Measurements from ENCODE around the gene TGFBR1. TPM values are rescaled to one million over a fixed set of nuclear protein-coding genes. Genes with fewer than 3 reads are reported as not detected.

The TGFBR1 gene
- total RNA-seq, 1 donor from 2014 or later: 138 TPM

GRCh38 chr9:99178912-99179872 lies 74.3 kb downstream of the TGFBR1 start:
- H3K27ac ChIP-seq: no peak overlapping the region
- no peak overlapping the region for H2AFZ ChIP-seq (replicated peaks)
- no peaks in the 10 kb centered on the region for H3K9me3 Mint-ChIP-seq
- H3F3A ChIP-seq (ENCODE audit: low read depth): peaks cover 5% of the 10 kb centered on the region
- no peak overlapping the region for H3K4me3 ChIP-seq
- H3K9me3 ChIP-seq (ENCODE audit: low read depth): no peaks in the 10 kb centered on the region
- no peak overlapping the region for H3K4me2 ChIP-seq
- no peak for DNase-seq (ENCODE audit: low spot score)
- no peak overlapping the region for H3K27ac Mint-ChIP-seq
- peaks cover 16% of the 10 kb centered on the region for H3K4me1 ChIP-seq
- TF ChIP-seq CTCF (IDR thresholded peaks at IDR 0.05): no peak
- TF ChIP-seq EZH2 (IDR thresholded peaks at IDR 0.05): no peak
- no peak for TF ChIP-seq EZH2phosphoT487 (IDR thresholded peaks at IDR 0.05)
- no peak overlapping the region for H3K4me3 Mint-ChIP-seq
- peaks cover 15% of the 10 kb centered on the region for H3K4me1 Mint-ChIP-seq
- no peaks in the 10 kb centered on the region for H3K36me3 ChIP-seq
- no peaks in the 10 kb centered on the region for H3K36me3 Mint-ChIP-seq
- no peak overlapping the region for H3K9ac ChIP-seq
- no peaks in the 10 kb centered on the region for H4K20me1 ChIP-seq (ENCODE audit: low read depth)
- H3K79me2 ChIP-seq (ENCODE audit: low read depth): no peaks in the 10 kb centered on the region
- no peaks in the 10 kb centered on the region for H3K27me3 ChIP-seq
- H3K27me3 Mint-ChIP-seq (ENCODE audit: insufficient read depth, low read depth): peaks cover 6% of the 10 kb centered on the region

DNA sequence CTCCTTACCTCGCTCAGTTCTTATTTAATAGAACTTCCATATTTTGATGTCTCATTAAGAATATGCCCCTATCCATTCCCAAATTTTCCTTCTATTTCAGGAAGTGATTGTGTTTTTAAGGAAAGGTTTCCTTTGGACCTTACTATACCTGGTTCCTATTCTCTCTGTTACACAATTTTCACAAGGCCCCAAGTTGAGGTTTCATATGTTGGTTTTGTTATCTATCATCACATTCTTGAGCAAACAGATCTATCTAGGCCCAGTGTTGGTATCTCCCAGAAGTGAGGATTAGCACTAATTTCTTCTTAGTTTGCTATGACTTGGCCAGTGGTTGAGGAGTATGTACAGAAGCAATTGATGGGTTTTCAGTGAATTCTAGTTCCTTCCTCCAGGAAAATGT lies 75.3 kb downstream of the TGFBR1 start:
- no peak overlapping the region for H3K9ac ChIP-seq
- Mint-ChIP-seq H3K27me3 (ENCODE audit: insufficient read depth, low read depth) (peaks cover 5% of the 10 kb centered on the region), H3K9me3 (no peaks in the 10 kb centered on the region), H3K4me3 (no peak overlapping the region), H3K4me1 (peaks cover 18% of the 10 kb centered on the region), H3K36me3 (no peaks in the 10 kb centered on the region), H3K27ac (no peak overlapping the region)
- H3K4me1 ChIP-seq: peaks cover 11% of the 10 kb centered on the region
- H3K27ac ChIP-seq: no peak overlapping the region
- no peak for DNase-seq (ENCODE audit: low spot score)
- H3K4me2 ChIP-seq: no peak overlapping the region
- H3K4me3 ChIP-seq: no peak overlapping the region
- H2AFZ ChIP-seq (replicated peaks): no peak overlapping the region
- H3K9me3 ChIP-seq (ENCODE audit: low read depth): no peaks in the 10 kb centered on the region
- no peaks in the 10 kb centered on the region for H4K20me1 ChIP-seq (ENCODE audit: low read depth)
- H3F3A ChIP-seq (ENCODE audit: low read depth): no peaks in the 10 kb centered on the region
- H3K27me3 ChIP-seq: no peaks in the 10 kb centered on the region
- H3K36me3 ChIP-seq: no peaks in the 10 kb centered on the region
- no peaks in the 10 kb centered on the region for H3K79me2 ChIP-seq (ENCODE audit: low read depth)
- TF ChIP-seq CTCF (IDR thresholded peaks at IDR 0.05) (no peak), EZH2 (IDR thresholded peaks at IDR 0.05) (no peak), EZH2phosphoT487 (IDR thresholded peaks at IDR 0.05) (no peak)

GRCh38 chr9:99180662-99181061 lies 75.7 kb downstream of the TGFBR1 start:
- TF ChIP-seq CTCF (IDR thresholded peaks at IDR 0.05) (no peak), EZH2 (IDR thresholded peaks at IDR 0.05) (no peak)
- H3K36me3 Mint-ChIP-seq: no peaks in the 10 kb centered on the region
- Histone ChIP-seq H3K36me3 (no peaks in the 10 kb centered on the region), H3K9ac (no peak overlapping the region), H3K27me3 (no peaks in the 10 kb centered on the region), H3F3A (ENCODE audit: low read depth) (no peaks in the 10 kb centered on the region), H4K20me1 (ENCODE audit: low read depth) (no peaks in the 10 kb centered on the region), H2AFZ (replicated peaks) (no peak overlapping the region), H3K9me3 (ENCODE audit: low read depth) (no peaks in the 10 kb centered on the region), H3K79me2 (ENCODE audit: low read depth) (no peaks in the 10 kb centered on the region), H3K4me1 (peaks cover 11% of the 10 kb centered on the region), H3K27ac (no peak overlapping the region), H3K4me3 (no peak overlapping the region), H3K4me2 (no peak overlapping the region)
- no peak overlapping the region for H3K4me3 Mint-ChIP-seq
- peaks cover 18% of the 10 kb centered on the region for H3K4me1 Mint-ChIP-seq
- DNase-seq (ENCODE audit: low spot score): no peak
- no peaks in the 10 kb centered on the region for H3K9me3 Mint-ChIP-seq
- H3K27me3 Mint-ChIP-seq (ENCODE audit: insufficient read depth, low read depth): peaks cover 5% of the 10 kb centered on the region
- H3K27ac Mint-ChIP-seq: no peak overlapping the region
